Gastroesophageal sphincter (tissue), 3 donors: ENCODE results near the gene CTDSPL2.

Experiments
- POLR2A ChIP-seq, 2 donors: fragments of 450-650 bp; IDR thresholded peaks; one replicate each; pipeline ENCODE4 v1.6.1; 2017; ENCODE audit warnings: antibody characterized with exemption in 2 of 2, mild to moderate bottlenecking in 2 of 2, moderate library complexity in 1 of 2
- TF ChIP-seq, protein P1 (sequence below), 4 experiments: fragments of 200-600 bp in 2 of 4; fragments of 450-650 bp in 2 of 4; sonication (generic) in 1 of 4; IDR thresholded peaks; one replicate each; pipeline ENCODE4 v1.5.1; 2017 to 2019; ENCODE audit warnings: antibody characterized with exemption in 4 of 4, mild to moderate bottlenecking in 2 of 4, moderate library complexity in 2 of 4

DNA sequence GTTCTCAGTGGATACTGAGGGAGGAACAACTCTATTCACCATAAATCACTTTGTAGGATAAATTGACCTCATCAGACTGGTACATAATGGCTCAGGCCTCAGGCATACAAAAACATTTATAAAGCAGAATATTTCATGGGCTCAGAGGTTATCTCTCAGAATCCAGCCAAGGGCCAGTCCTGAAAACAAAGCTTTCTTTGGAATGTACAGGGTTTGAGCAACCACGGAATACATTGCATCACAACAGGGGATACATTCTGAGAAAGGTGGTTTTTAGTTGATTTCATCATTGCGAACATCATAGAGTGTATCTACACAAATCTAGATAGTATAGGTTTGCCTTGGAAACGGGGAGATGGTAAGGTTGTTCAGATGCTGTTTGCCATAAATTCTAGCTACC lies 33.4 kb upstream of the CTDSPL2 start:
- TF ChIP-seq, protein P1, sequence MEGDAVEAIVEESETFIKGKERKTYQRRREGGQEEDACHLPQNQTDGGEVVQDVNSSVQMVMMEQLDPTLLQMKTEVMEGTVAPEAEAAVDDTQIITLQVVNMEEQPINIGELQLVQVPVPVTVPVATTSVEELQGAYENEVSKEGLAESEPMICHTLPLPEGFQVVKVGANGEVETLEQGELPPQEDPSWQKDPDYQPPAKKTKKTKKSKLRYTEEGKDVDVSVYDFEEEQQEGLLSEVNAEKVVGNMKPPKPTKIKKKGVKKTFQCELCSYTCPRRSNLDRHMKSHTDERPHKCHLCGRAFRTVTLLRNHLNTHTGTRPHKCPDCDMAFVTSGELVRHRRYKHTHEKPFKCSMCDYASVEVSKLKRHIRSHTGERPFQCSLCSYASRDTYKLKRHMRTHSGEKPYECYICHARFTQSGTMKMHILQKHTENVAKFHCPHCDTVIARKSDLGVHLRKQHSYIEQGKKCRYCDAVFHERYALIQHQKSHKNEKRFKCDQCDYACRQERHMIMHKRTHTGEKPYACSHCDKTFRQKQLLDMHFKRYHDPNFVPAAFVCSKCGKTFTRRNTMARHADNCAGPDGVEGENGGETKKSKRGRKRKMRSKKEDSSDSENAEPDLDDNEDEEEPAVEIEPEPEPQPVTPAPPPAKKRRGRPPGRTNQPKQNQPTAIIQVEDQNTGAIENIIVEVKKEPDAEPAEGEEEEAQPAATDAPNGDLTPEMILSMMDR (IDR thresholded peaks at IDR 0.05): no peak
- no peak for TF ChIP-seq POLR2A (IDR thresholded peaks at IDR 0.05)
